ENCODE measurements around the gene XIAP.
"Not testable (repeated sequence)": the region's sequence is repeated elsewhere in the genome, so short reads cannot be mapped to it uniquely, and the experiment has no call there.

XIAP gene

DNA sequence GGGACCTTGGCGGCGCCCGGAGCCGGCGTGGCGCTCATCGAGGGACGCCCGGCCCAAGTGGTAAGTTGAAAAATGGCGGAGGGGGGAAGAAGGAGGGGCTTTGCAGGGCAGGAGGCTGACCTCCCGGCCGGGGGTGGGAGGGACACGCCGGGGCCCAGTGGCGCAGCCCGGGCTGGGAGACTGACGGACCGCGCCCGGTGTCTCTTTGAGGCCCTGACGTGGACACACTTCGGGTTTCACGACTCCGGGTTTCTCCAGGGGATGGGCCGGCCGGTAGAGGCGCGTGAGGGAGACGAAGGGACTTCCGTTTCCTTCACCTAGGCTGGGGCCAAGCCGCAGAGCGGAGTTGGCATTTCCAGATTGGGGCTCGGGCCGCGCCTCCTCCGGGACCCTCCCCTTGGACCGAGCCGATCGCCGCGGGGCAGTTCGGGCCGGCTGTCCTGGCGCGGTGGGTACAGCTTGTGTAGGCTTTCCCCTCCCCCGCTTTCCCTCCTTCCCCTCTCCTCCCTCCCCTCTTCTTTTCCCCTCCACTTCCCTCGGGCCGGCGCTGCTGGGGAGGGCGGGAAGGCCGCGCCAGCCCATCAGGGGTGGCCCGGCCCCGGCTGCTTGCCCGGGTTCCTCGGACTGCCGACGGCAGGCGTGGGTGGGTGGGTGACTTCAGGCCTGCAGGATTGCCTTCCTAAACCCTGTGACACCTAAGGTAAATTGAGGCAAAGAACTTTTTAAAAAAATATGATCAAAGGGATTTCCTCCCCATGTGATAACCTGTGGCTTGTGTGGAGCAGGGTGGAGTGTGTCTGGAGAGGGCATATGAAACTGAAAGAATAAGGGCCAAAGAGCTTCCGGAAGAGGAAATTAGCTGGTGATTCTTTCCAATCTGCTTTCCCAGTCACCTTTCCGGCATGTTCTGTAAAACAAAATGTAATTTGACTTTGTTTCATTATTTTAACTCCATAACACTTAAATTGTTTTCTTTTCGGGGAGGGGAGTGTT, at the start of gene XIAP:
Gene XIAP (plus strand): TSS at position 208 of the 993 bp plus-strand sequence. CDS start 25,610 bp downstream, outside the sequence.
- DNase-seq (ENCODE audit: low read depth): peak; percentile 86
- TF ChIP-seq, protein P1, sequence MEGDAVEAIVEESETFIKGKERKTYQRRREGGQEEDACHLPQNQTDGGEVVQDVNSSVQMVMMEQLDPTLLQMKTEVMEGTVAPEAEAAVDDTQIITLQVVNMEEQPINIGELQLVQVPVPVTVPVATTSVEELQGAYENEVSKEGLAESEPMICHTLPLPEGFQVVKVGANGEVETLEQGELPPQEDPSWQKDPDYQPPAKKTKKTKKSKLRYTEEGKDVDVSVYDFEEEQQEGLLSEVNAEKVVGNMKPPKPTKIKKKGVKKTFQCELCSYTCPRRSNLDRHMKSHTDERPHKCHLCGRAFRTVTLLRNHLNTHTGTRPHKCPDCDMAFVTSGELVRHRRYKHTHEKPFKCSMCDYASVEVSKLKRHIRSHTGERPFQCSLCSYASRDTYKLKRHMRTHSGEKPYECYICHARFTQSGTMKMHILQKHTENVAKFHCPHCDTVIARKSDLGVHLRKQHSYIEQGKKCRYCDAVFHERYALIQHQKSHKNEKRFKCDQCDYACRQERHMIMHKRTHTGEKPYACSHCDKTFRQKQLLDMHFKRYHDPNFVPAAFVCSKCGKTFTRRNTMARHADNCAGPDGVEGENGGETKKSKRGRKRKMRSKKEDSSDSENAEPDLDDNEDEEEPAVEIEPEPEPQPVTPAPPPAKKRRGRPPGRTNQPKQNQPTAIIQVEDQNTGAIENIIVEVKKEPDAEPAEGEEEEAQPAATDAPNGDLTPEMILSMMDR (conservative IDR thresholded peaks at IDR 0.05; ENCODE audit: control insufficient read depth, insufficient read depth, low read depth, low read length): no peak
- peak within 1 kb of the TSS; percentile 70 for H3K4me3 ChIP-seq (ENCODE audit: control insufficient read depth, low read depth, low read length)

DNA sequence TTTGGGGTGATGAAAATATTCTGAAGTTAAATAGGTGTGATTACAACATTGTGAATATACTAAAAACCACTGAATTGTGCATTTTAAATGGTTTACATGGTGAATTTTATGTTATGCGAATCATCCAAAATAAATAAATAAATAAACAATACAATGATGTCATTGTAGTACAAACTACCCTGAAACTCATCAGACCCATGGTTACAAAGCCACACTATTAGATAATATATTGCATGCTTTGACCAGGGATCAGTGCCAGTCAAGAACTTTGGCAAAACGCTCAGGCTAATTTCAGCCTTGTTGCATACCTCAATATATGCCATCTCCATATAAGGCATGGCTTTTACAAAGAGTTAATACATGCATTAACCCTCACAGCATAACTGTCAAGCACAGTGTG, 45.5 kb upstream of the XIAP start:
- TF ChIP-seq, protein P1 (conservative IDR thresholded peaks at IDR 0.05; ENCODE audit: control insufficient read depth, insufficient read depth, low read depth, low read length): no peak
- no peak overlapping the region for H3K4me3 ChIP-seq (ENCODE audit: control insufficient read depth, low read depth, low read length)
- peak; percentile 13 for DNase-seq (ENCODE audit: low read depth)

DNA sequence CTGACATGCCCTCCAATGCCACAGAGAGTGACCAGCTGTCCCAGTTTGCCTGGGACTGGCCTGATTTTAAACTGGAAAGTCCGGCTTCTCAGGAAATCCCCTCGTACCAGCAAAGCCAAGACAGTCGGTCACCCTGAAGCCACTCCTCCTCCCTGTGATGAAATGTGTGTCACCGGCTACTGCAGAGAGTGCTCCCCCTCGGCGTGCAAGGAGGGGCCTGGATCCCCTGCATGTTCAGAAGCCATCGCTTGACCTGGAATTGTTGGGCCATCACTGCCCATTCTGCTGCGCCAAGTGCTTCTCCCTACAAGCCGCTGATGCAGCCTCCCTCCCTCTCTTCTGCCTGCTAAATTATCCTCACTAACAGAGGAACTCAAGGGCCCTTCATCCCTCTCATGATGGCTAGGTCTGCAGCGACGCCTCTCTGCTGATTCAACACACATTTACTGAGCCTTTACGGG, 44.9 kb upstream of the XIAP start:
- DNase-seq (ENCODE audit: low read depth); H3K4me3 ChIP-seq (ENCODE audit: control insufficient read depth, low read depth, low read length): not testable (repeated sequence)

GRCh38 chrX:123817288-123817894, 42.5 kb upstream of the XIAP start:
- H3K4me3 ChIP-seq (ENCODE audit: control insufficient read depth, low read depth, low read length): no peak overlapping the region
- TF ChIP-seq, protein P1 (conservative IDR thresholded peaks at IDR 0.05; ENCODE audit: control insufficient read depth, insufficient read depth, low read depth, low read length): no peak
- DNase-seq (ENCODE audit: low read depth): no peak

GRCh38 chrX:123818243-123818642, 41.6 kb upstream of the XIAP start:
- peak; percentile 88 for DNase-seq (ENCODE audit: low read depth)
- TF ChIP-seq, protein P1 (conservative IDR thresholded peaks at IDR 0.05; ENCODE audit: control insufficient read depth, insufficient read depth, low read depth, low read length): no peak
- no peak overlapping the region for H3K4me3 ChIP-seq (ENCODE audit: control insufficient read depth, low read depth, low read length)

- TF ChIP-seq, protein P1 (conservative IDR thresholded peaks at IDR 0.05; ENCODE audit: control insufficient read depth, insufficient read depth, low read depth, low read length): no peak
- H3K4me3 ChIP-seq (ENCODE audit: control insufficient read depth, low read depth, low read length): no peak overlapping the region
- DNase-seq (ENCODE audit: low read depth): no peak
These were observed 36.9 kb upstream of the XIAP start for GRCh38 chrX:123822965-123823364.

GRCh38 chrX:123830309-123830708, 29.5 kb upstream of the XIAP start:
- DNase-seq (ENCODE audit: low read depth): peak; percentile 73
- H3K4me3 ChIP-seq (ENCODE audit: control insufficient read depth, low read depth, low read length): no peak overlapping the region
- TF ChIP-seq, protein P1 (conservative IDR thresholded peaks at IDR 0.05; ENCODE audit: control insufficient read depth, insufficient read depth, low read depth, low read length): no peak

Data from fibroblast of mammary gland (primary cell).